GM18907 (cell line): ENCODE data around the gene REL.
A peak's percentile ranks its signal among the peaks of the same experiment; 100 is the strongest.

ENCODE experiments used
- ATAC-seq: cut with Tn5 transposase; IDR thresholded peaks from one replicate; pipeline ENCODE4 v1.9.1; 2021; ENCODE audit warnings: mild to moderate bottlenecking, moderate library complexity; ENCODE audit not compliant: unreplicated experiment

Gene REL

DNA sequence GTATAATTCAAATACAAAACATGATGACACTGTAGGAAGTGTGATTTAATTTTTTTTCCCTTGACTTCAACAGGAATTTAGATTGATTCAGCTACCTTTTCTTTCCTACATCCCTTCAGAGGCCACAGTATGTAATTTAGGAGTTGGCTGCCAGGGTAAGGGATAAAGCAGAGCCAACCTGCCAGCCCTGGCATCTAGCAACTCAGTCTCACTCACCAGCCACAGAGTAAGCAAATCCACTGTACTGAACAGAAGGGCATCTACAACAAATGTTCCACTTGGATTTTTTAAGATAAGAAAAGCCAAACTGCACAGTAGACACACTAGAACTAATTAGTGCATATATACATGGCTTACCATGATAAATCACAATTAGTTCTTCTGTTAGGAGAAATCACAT is 81.8 kb downstream of the REL start:
- ATAC-seq: no peak

DNA sequence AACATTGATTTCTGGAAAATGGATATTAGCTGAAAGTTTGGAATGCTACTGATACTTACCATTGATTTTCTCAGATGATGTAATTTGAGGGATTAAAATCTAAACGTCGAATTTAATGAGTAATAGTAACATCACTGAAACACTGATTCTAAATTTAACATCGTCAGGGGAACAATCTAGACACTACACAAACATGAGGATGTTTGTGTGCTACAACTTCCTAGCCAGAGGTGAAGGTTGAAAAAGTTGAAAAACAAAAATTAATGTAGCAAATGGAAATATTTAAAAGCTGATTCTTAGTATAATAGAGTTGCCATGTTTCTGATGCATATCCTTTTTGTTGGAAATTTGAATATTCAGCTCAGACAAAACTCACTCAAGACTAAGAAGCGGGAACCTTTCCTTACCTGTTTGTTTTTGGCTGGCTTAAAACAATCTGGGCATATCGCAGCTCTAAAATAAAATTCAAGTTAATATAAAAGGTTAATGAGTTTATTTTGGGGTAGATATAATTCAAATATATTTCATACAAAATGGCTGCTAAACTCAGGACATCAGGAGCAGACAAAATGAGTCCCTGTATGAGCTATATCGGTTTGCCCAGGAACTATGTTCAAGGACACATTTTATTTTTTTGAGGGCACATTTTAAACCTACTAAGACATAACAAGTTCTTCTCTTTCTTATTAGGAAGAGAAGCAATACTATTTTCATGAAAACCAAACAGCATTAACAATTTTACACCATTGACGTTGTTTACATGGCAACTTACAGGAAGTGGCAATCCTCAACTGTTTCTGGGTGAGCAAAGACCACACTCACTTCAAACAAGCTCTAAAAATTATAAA is 83.5 kb downstream of the REL start:
- ATAC-seq: no peak

DNA sequence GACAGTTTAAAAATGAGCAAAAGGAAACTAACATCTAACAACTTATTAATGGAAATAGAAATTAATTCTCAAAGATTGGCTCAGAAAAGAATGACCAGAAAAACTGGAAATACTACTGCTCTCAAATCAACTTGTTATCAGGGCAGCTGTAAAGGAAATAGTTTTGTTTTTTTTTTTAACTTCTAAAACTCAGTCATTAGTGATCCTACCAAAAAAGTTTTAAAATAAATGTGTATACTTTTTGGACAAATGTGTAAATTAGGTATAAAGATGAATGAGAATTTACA is 84.1 kb downstream of the REL start:
- no peak for ATAC-seq

DNA sequence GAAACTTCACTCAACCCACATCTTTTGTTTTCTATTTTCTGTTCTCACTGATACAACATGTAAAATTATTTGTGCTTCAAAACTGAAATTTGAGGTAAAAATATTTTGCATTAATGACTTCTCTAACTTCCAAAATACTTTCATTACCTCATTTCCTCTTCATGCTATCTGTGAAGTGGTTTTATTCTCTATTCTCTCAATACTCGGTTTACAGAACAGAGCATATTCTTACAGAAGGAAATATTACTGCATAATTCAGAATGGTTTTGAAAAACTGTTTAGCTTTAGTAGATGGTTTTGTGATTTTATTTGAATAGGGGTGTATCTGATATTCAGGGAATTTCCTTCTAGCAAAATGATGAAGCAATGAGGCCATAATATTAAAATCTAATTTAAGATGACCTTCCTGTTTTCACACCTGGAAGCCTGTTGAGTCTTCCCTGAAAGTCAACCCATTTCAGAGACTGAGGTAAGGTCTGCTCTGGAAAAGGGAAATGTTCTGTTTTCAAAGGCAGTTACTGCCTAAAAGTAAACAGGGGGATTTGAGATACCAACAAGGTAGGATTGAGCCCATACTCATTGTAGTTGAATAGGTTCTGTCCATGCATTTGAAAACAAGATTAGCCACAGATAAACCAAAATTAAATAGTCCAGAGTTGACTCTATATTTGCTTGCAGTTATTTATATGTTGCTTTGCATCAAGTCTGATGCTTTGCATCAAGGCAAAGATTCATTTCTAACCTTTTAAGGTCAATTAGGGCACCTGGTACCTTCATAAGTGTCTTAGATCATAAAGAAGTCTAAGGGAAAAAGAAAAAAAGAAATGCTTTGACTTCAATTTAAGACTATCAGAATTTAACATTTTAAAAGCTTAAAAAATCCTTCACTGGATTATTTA is 85.4 kb downstream of the REL start:
- ATAC-seq: peak; percentile 69

DNA sequence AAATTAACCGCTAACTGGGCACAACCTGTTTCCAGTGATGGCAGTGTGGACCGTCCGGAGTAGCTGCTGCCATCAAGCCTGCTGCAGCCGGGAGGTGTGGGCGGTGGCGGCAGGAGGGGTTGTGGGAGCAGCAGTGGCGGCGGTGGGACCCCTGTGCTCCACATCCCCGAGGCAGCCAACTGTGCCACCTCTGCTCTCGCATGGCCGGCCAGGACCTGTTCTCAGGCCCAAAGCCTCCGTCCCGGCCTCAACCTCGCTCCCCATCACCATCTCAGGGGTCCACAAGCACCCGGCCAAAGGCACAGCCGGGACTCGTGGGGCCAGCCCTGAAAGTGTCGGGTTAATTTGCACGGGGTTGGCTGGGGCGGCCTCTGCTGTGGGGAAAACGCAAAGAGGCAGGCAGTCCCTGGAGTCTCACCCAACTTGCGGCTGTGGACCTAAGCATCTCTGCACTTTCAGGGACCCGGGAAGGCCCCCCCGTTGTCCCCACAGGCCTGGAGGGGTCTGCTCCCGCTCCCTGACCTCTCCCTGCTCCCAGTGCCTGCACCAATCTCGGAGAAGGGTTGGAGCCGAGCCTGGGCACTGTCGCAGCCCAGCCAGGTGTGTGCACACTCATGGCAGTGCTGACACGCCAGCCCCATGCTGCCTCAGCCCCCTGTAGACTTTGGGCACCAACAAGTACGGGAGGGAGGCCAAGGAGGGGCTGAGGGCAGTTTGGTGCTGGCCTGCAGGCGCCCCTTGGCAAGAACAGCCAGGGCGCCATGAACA is 91.7 kb downstream of the REL start:
- ATAC-seq: no peak

DNA sequence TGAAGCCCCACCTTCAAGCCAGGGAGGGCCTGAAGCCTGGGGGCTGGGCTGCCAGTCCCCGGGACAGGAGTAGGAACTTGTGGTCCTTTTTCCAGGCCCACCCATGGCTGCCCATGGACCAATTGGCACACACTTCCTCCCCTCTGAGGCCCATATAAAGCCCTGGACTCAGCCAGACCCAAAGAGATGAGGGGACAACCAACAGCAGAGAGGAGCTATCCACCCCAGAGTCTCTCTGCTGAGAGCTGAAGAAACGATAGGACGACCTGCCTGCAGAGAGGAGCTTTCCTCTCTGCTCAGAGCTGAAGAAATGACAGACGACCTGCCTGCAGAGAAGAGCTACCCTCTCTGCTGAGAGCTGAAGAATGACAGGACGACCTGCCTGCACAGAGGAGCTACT is 92.3 kb downstream of the REL start:
- no peak for ATAC-seq

DNA sequence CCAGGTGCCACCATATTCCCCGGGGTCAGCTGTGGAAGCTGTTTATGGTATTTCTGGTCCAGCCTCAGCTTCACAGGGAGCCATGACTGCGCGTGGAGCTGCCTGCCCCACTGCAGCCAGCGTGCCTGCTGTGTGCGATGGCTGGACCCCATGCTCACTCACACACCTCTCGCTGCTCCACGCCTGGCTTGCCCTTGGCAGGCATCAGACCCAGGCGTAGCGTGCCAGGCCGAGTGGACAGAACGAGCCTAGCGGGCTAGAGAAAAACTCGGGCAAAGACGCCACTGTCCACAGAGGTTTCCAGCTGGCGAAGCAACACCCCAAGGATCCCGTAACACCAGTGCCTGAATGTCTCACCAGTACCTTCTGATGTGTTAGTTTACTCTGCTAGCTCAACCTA is 93.3 kb downstream of the REL start:
- no peak for ATAC-seq
